Amniotic stem cell (primary cell): ENCODE data around the gene ADGRD1.

Experiments
- DNase-seq: peaks from one replicate; lab custom pipeline; 2025; lab: John Stamatoyannopoulos, UW

Gene ADGRD1

GRCh38 chr12:130966443-130967030 lies 12.8 kb downstream of the ADGRD1 start:
- DNase-seq, result no peak

DNA sequence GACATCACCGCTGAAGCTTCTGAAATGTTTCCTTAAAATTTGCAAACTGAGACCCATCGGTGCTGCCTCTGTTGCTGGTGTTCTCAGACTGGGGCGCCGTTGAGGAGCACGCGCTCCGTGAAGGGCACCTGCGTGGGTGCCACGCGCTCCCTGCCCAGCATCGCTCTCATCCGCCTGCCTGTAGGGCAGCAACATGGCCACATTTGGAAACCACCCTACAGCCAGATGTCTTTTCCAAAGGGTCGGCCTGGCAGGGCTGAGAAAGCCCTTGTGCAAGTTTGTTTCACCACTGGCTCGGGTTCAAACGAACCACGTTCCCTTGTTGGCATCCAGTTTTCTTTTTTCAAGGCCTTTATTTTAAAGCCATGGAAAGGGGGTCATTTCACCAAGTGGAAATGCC lies 13.9 kb downstream of the ADGRD1 start:
- no peak for DNase-seq

DNA sequence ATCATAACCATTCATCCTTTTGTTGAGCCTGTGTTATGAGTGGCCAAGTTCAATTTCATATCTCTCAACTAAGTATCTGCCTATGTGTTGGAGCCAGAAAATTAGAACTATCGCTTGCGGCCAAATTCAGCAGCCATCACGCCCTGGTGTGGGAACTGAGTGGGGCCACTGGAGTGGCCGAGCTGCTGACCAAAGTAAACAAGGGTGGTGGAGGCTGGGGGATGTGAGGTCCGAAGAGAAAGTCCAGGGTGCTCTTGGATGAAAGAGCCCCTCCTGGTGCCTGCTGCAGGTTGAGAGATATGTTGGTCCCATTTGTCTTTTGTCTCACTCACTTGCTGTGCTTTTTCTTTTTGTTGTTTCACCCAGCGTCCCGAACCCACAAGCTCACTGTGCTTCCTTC lies 14.9 kb downstream of the ADGRD1 start:
- no peak for DNase-seq

GRCh38 chr12:130969223-130969622 lies 15.5 kb downstream of the ADGRD1 start:
- no peak for DNase-seq

DNA sequence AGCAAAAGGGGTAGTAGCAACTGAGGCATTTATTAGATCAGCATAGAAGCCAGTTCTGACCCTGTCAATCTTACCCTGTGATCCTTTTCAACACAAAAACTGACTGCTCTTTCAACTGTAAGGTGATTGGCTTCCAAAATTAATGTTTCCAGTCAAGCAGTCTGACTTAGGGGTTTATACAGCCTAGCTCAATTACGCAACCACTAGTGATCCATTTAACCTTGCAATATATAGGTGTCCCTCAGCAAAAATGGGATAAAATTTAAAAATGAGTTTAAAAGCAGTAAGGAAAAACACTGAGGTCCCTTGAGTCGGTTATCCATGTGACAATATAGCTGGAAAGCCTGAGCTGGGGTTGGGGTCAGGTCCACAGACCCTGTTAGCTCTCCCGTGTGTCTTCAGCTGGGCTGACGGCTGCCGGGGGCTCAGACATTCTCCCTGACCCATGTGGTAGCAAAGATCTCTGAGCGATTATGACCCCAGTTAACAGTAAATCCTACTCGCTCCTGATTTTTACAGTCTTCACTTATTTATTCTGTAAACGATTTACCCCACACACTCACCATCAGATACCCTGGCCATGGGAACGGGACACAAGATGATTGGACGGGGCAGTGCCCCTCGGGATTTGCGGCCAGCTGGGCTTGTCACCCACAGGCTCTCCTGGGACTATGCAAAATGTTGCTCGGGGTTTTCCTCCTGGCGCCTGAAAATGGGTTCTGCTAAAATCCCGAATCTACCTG lies 16.6 kb downstream of the ADGRD1 start:
- DNase-seq, result no peak

- no peak for DNase-seq
Observed at GRCh38 chr12:130970908-130971233, 17.2 kb downstream of the ADGRD1 start.

DNA sequence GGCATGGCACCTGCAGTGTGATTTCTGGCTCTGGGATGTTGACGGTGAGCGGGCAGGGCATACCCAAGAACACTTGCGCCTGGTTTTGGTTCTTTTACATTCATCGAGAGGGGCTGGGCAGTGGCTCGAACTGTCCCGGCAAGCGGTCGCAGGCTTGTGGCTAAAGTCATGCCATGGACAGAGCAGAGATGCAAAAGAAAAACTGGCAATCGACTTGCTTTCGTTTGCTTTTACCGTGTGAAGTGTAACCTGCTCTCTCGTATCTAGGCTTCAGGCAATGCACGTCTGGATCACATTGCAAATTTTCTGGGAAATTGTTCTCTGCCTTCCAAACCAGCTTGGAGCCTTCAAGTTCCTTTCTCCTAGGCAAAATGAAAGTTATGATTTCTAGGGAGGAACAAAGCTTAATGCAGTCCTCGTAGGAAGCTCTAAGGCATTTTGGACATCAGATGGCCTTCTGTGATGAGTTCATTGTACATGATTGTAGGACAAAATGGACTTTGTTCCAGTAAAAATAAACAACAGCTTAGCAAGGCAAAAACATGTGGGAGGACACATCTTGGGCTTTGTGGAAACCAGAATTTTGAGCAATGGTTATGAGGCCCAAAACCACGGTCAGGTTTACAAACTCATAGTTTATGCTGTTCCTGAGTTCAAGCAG lies 18.3 kb downstream of the ADGRD1 start:
- no peak for DNase-seq

DNA sequence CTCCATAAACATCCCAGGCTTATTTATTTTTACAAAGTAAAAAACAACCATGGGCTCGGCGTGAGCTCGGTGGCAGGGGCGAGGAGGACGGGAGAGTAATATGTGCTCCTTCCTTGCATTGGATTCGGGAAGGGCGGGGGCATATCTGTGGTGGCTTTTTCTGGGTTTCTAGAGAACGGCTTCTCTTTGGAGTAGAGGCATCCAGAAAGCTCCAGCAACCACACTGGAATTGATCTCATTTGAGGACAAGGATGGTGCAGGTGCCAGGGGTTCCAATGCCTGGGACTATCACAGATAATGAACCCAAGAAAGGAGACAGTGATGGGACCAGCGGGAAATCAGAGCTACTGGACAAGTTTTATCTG lies 18.9 kb downstream of the ADGRD1 start:
- no peak for DNase-seq

- DNase-seq, result no peak
Observed at GRCh38 chr12:130973109-130973508, 19.4 kb downstream of the ADGRD1 start.

- no peak for DNase-seq
Observed at GRCh38 chr12:130973906-130974305, 20.2 kb downstream of the ADGRD1 start.

GRCh38 chr12:130975116-130975515 lies 21.4 kb downstream of the ADGRD1 start:
- DNase-seq, result no peak

- no peak for DNase-seq
Observed at GRCh38 chr12:130976171-130976720, 22.5 kb downstream of the ADGRD1 start.

GRCh38 chr12:130977046-130977742 lies 23.5 kb downstream of the ADGRD1 start:
- DNase-seq, result no peak

DNA sequence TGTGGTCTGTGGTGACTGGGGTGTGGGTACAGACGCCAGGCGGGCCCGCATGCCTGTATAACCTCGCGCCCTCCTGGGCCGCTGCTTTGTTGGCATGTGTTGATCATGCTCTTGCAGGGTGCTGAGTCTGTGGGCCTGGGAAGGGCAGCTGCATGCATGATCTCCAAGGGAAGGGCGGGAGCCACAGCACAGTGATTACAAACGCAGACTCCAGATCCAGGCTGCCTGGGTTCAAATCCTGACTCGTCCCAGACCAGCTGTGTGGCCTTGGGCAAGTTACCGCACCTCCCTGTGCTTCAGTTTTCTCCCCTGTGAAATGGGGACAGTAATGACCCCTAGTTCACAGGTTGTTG lies 24.0 kb downstream of the ADGRD1 start:
- no peak for DNase-seq

DNA sequence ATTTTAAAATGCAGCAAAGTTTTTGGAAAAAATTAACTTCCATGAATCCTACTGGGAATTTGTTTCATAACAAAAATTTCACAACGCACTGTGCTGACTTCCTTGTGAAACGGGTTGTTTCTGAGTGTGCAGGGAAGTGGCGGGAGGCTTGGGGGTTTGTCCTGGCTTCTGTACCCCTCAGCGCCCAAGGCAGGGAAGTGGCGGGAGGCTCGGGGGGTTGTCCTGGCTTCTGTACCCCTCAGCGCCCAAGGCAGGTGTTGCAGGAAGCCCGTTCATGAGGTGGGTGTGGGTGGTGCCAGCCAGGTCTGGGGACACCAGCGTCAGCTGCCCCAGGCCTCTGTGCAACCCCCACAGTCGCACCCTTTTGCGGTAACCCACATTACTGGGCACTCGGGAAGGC lies 25.1 kb downstream of the ADGRD1 start:
- DNase-seq, result no peak

DNA sequence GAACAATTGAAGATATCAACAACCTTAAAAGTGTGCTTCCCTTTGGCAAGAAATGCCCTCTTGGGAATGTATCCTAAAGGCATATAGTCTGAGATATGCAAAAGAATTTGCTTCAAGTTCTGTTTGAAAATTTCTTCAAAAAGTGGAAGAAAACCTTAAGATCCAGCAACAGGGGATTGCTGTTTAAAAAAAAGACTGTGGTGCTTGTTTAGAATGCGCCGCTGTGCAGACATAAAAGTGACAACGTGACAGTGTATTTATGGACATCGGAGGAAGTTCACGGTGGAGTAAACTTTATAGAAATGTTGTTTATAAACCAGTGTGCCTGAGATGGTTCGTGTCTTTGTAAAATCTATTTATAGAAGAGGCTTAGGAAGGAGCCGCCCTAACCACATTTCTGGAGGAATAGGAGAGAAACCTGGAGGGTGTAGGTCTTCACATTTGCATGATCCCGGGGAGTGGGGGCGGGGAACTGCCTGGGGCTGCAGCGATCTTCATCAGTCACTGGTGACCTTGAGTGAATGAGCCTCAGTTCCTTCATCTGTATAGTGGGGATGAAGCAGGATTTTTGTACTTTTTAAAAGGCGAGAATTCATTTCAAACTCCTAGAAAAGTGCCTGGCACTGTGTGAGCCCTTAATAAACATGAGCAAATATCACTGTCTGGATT lies 27.5 kb downstream of the ADGRD1 start:
- DNase-seq, result no peak

GRCh38 chr12:130981911-130982310 lies 28.2 kb downstream of the ADGRD1 start:
- no peak for DNase-seq

DNA sequence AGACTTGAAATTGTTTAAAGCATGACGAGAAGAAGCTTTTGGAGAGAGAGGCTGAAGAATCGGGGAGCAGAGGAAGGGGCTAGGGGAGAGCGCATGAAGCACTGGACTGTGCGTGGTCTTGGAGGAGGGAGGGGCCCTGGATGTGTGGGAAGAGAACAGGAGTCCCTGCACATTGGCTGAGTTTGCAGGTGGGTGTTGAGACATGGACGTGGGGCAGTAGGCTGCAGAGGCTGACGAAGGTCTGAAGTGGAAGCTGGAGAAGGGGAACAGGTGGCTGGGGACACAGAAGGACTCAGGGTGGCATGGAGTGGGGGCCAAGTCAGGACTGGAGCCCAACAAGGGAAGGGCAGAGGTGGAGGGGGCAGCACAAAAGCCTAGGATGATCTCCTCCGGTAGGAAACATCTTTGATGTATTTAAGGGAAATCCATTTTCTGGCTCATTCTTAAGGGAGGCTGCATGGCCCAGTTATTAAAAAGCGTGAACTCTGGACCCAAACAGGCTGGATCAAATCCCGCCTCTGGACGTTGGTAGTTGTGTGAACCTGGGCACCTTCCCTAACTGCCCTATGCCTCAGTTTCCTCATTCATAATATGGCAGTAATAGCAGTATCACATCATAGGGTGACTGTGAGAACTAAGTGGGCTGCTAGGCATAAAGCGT lies 29.0 kb downstream of the ADGRD1 start:
- no peak for DNase-seq

GRCh38 chr12:130983328-130984017 lies 29.8 kb downstream of the ADGRD1 start:
- no peak for DNase-seq

DNA sequence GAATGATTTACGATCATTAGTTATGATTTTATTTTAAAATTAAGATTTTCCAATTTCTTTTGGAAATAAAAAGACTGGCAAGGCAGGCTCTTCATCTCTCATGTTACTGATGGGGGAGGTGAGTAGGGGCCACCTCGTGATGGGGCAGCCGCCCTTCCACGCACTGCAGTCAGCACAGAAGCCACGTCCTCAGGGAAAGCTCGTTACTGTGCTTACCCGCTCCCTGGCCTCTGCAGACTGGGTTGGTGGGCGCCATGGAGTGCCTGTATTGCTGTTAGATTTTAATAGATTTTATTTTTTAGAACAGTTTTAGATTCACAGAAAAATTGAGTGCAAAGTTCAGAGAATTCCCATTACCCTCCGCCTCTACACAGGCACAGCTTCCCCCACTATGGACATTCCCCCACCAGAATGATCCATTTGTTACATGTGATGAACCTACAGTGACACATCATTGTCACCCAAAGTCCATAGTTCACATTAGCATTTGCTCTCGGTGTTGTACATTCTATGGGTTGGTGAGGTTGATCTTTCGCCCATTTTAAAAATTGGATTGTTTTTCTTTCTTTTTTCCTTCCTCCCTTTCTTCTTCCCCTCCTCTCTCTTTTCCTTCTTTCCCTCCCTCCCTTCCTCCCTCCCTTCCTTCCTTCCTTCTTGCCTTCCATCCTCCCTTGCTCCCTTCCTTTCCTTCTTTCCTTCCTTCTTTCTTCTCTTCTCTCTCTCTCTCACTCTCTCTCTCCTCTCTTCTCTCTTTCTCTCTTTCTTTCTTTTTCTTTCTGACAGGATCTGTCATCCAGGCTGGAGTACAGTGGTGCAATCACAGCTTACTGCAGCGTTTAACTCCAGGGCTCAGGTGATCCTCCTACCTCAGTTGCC lies 30.7 kb downstream of the ADGRD1 start:
- no peak for DNase-seq
